Fibroblast of gingiva (primary cell): ENCODE measurements around the gene APOBEC3G.

ENCODE experiments used
- DNase-seq: peaks from one replicate; pipeline ENCODE4 v3.0.0-alpha.2; 2011; ENCODE audit warnings: low read depth

The APOBEC3G gene

GRCh38 chr22:39125622-39126021, 48.5 kb downstream of the APOBEC3G start:
- no peak for DNase-seq

GRCh38 chr22:39128508-39128907, 51.4 kb downstream of the APOBEC3G start:
- no peak for DNase-seq

- DNase-seq: no peak
These were observed 52.0 kb downstream of the APOBEC3G start for GRCh38 chr22:39129081-39129480.

- no peak for DNase-seq
These were observed 52.7 kb downstream of the APOBEC3G start for GRCh38 chr22:39129746-39130145.

DNA sequence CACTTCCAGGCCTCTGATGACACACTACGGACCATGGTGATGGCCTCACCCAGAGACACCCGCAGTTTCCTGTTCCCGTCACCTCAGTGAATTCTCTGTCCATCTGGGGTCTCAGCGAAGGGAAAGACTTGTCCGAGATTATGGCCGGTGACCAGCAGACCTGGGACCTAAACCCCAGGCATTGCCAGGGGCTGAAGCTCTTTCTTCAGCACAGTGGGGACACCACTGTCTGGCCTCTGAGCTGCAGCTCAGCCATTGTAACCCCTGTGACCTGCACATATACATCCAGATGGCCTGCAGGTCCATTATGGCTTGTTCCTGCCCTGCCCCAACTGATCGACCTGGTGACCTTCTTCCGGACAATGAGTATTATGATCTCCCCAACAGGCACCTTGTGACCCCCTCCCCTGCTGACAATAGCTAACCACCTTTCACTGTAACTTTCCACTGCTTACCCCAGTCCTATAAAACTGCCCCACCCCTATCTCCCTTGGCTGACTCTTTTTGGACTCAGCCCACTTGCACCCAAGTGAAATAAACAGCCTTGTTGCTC, 53.2 kb downstream of the APOBEC3G start:
- DNase-seq: no peak

- no peak for DNase-seq
These were observed 54.1 kb downstream of the APOBEC3G start for GRCh38 chr22:39130892-39131855.

DNA sequence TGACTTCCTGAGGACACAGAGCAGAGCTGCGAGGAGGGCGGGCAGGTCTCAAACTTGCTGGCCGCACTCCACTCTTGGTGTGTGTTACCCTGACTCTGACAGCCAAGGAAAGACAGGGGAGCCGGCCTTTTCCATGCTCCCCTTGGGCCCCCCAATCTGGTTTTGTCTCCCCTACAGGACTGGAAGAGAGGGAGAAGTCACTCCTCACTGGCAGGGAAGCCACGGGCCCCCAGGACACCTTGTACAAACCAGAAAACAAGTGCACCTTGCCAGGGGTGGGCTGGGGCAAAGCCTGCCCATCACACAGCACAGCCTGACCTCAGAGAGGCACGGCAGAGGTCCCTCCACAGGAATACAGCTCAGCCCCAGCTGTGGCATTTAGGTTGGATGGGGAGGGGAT, 55.2 kb downstream of the APOBEC3G start:
- DNase-seq: no peak

DNA sequence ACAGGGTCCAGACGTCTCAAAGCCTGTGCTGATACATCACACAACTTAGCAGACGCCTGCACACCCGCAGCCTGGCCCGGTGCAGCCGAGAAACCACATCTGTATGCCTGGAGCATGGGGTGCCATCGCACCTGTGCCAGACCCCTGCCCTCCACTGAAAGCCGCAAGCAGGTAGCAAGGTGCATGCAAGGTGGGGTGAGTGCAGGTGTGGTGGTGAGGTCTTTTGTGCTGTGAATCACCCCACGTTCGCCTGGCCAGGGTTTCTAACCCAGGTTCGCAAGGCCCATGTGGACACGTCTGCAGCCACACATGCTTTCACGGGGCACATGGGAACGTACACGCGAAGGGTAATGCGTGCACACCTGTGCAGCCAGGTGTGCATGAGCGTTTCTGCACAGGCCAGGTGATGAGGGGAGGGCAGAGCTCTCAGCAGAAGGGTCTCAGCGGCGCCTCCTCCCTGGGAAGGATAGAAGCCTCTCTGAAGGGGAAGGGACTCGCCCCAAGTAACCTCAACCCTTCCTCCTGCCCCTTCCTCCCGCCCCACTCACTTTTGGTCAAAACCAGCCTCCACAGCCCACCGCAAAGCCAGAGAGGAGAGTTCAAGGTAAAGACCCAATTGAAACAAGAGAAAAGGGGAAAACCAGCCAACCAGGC, 55.9 kb downstream of the APOBEC3G start:
- DNase-seq: no peak

GRCh38 chr22:39133871-39134270, 56.8 kb downstream of the APOBEC3G start:
- no peak for DNase-seq

DNA sequence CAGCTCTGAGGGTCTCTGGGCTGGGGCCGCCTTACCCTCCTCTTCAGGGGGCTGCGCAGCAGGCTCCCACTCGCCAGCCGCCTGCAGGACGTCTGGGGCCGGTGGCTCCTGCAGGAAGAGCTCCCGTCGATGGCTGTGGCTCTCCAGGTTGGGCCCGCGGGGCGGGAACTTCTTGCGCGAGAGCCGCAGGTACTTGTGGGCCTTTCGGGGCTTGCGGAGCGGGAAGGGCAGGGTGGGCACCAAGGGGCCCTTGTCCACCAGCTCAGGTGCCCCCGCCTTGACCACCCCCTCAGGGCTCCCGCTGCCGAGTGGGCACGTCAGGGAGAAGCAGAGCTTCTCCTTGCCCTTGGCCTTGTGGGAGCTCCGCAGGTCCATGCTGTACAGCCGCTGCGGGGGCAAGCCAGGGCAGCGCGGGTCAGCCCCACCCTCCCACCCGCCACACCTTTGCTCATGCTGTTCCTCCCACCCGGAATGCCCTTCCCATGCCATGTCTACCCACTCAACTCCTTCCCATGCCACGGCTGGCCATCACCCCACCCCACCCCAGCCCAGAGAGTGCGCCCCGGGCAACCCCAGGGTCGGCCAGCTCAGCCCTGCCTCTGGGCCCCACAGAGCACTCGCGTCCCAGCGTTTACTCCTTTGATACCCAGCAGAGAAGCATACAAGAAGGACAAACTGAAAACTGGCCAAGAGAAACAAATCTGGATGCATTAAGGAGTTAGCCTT, 57.5 kb downstream of the APOBEC3G start:
- DNase-seq: no peak

GRCh38 chr22:39135092-39135896, 58.2 kb downstream of the APOBEC3G start:
- DNase-seq: no peak

DNA sequence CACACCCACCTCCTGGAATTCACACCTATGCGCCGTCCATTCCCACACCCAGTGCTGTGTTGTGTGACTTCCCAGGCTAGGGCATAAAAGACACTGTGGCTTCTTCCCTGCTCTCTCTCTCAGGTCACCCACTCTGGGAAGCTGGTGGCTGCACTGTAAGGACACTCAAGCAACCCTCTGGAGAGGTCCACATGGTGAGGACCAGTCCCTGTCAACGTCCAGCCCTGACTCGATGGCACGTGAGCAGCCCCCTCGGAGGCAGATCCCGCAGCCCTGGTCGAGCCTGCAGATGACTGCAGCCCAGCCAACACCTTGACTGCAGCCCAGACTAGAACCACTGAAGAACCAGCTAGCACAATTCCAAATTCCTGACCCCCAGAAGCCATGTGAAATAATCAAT, 59.2 kb downstream of the APOBEC3G start:
- DNase-seq: no peak
